ENCODE data around the gene BST1. TPM values are rescaled to one million over a fixed set of nuclear protein-coding genes. Genes with fewer than 3 reads are reported as not detected.
"Not testable (repeated sequence)": the region's sequence is repeated elsewhere in the genome, so short reads cannot be mapped to it uniquely, and the experiment has no call there.

The BST1 gene
- total and polyA plus RNA-seq, 4 donors = 4.1 to 53.5 (median 11.0) TPM

DNA sequence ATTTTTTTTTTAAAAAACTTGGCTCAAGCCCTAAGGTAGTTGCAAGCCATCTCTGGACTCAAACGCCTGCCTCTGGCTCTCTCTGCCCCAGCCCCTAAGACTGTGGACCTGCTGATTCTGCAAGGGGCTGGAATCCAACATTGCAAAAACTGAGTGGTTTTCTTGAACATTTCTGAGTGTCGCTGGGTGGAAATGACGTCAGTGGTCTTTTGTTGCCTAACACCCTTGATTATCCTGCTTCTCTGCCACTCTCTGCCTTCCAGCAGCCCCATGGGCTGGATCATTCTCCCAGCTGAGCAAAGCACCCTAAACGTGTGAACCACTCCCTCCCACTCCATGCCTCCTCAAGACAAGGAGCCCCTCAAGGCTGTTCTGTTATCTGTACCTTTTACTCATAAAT, 16.6 kb downstream of the BST1 start:
- no peaks in the 10 kb centered on the region for H3K27me3 ChIP-seq (ENCODE audit: control insufficient read depth in 3 of 3, insufficient read depth in 3 of 3, low read length in 2 of 3)
- 13 to 56% methylated on average over 4 of the region's 4 CpGs for WGBS, 2 donors
- no peak overlapping the region for H3K9ac ChIP-seq (ENCODE audit: insufficient read depth in 1 of 2, low read length in 2 of 2)
- peaks cover 0 to 6% (median 3%) of the 10 kb centered on the region in 5 donors for H3K4me1 ChIP-seq (ENCODE audit: control insufficient read depth in 5 of 5, insufficient read depth in 5 of 5, low read length in 5 of 5)
- H3K27ac ChIP-seq (ENCODE audit: low read depth in 1 of 2, low read length in 1 of 2) = no peak overlapping the region
- DNase-seq (peak in 1 of 3 donors; percentile 43), ATAC-seq (ENCODE audit: insufficient read depth, low FRiP score) (no peak)
- peaks cover 0 to 2% (median 0%) of the 10 kb centered on the region in 4 donors for H3K9me3 ChIP-seq (ENCODE audit: control insufficient read depth in 4 of 4, insufficient read depth in 3 of 4, low read length in 3 of 4)
- TF ChIP-seq, protein P1, sequence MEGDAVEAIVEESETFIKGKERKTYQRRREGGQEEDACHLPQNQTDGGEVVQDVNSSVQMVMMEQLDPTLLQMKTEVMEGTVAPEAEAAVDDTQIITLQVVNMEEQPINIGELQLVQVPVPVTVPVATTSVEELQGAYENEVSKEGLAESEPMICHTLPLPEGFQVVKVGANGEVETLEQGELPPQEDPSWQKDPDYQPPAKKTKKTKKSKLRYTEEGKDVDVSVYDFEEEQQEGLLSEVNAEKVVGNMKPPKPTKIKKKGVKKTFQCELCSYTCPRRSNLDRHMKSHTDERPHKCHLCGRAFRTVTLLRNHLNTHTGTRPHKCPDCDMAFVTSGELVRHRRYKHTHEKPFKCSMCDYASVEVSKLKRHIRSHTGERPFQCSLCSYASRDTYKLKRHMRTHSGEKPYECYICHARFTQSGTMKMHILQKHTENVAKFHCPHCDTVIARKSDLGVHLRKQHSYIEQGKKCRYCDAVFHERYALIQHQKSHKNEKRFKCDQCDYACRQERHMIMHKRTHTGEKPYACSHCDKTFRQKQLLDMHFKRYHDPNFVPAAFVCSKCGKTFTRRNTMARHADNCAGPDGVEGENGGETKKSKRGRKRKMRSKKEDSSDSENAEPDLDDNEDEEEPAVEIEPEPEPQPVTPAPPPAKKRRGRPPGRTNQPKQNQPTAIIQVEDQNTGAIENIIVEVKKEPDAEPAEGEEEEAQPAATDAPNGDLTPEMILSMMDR (IDR thresholded peaks at IDR 0.05; ENCODE audit: control extremely low read depth, extremely low read depth) = no peak
- H3K36me3 ChIP-seq (ENCODE audit: control insufficient read depth in 4 of 4, insufficient read depth in 4 of 4, low read length in 4 of 4) = no peaks in the 10 kb centered on the region
- H3K4me3 ChIP-seq = no peak overlapping the region

DNA sequence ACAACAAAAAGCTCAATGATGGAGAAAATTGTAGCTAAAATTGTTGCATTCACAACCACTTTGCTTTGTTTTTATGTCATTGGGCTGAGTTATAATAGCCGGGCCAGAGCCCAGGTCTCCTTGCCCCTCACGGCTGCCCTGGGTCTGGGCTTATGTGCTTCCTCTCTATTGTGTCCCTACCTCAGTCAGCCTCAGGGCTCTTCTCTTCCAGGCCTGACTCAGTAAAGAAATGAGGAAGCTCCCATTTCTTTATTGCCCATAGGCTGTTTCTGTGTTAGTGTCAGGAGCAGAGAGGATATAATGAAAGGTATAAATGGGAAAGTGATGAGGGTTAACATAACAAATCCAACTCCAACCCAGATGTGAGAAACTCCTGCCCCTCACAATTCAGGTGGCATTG, 18.0 kb downstream of the BST1 start:
- Histone ChIP-seq H3K36me3 (ENCODE audit: control insufficient read depth in 4 of 4, insufficient read depth in 4 of 4, low read length in 4 of 4) (no peaks in the 10 kb centered on the region), H3K4me3 (no peak overlapping the region), H3K9ac (ENCODE audit: insufficient read depth in 1 of 2, low read length in 2 of 2) (no peak overlapping the region), H3K9me3 (ENCODE audit: control insufficient read depth in 4 of 4, insufficient read depth in 3 of 4, low read length in 3 of 4) (peaks cover 0 to 2% (median 0%) of the 10 kb centered on the region in 4 donors), H3K27me3 (ENCODE audit: control insufficient read depth in 3 of 3, insufficient read depth in 3 of 3, low read length in 2 of 3) (no peaks in the 10 kb centered on the region), H3K4me1 (ENCODE audit: control insufficient read depth in 5 of 5, insufficient read depth in 5 of 5, low read length in 5 of 5) (peaks cover 0 to 3% (median 3%) of the 10 kb centered on the region in 5 donors), H3K27ac (ENCODE audit: low read depth in 1 of 2, low read length in 1 of 2) (no peak overlapping the region)
- DNase-seq = no peak
- whole genome bisulfite sequencing, 2 donors = 51 to 85% methylated on average over 2 of the region's 2 CpGs
- TF ChIP-seq, protein P1 (IDR thresholded peaks at IDR 0.05; ENCODE audit: control extremely low read depth, extremely low read depth) = no peak
- no peak for ATAC-seq (ENCODE audit: insufficient read depth, low FRiP score)

DNA sequence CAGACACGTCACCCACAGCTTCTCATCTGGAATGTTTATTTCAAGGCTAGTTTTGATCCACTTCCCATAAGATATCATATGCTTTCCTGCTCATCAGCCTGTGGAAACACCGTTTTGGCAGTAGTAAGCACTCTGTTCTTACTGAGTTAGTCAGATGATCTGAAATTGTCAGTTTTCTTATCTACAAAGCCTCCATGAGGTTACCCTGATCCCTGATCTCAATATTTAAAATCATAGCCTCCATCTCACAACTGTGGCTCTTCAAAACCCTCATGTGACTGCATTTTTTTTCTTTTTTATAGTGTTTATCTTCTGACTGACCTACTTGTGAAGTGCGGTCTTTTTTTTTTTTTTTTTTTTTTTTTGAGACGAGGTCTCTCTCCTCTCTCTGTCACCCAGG, 22.7 kb downstream of the BST1 start:
- peaks cover 0 to 2% (median 0%) of the 10 kb centered on the region in 4 donors for H3K9me3 ChIP-seq (ENCODE audit: control insufficient read depth in 4 of 4, insufficient read depth in 3 of 4, low read length in 3 of 4)
- no peaks in the 10 kb centered on the region for H3K36me3 ChIP-seq (ENCODE audit: control insufficient read depth in 4 of 4, insufficient read depth in 4 of 4, low read length in 4 of 4)
- ATAC-seq (ENCODE audit: insufficient read depth, low FRiP score) = no peak
- no peak overlapping the region for H3K27ac ChIP-seq (ENCODE audit: low read depth in 1 of 2, low read length in 1 of 2)
- H3K27me3 ChIP-seq (ENCODE audit: control insufficient read depth in 3 of 3, insufficient read depth in 3 of 3, low read length in 2 of 3) = no peaks in the 10 kb centered on the region
- 46 to 66% methylated on average over 3 to 4 of the region's 4 CpGs for WGBS, 2 donors
- H3K9ac ChIP-seq (ENCODE audit: insufficient read depth in 1 of 2, low read length in 2 of 2) = no peak overlapping the region
- no peaks in the 10 kb centered on the region for H3K4me1 ChIP-seq (ENCODE audit: control insufficient read depth in 5 of 5, insufficient read depth in 5 of 5, low read length in 5 of 5)
- TF ChIP-seq, protein P1 (IDR thresholded peaks at IDR 0.05; ENCODE audit: control extremely low read depth, extremely low read depth) = no peak
- no peak for DNase-seq
- H3K4me3 ChIP-seq = no peak overlapping the region

DNA sequence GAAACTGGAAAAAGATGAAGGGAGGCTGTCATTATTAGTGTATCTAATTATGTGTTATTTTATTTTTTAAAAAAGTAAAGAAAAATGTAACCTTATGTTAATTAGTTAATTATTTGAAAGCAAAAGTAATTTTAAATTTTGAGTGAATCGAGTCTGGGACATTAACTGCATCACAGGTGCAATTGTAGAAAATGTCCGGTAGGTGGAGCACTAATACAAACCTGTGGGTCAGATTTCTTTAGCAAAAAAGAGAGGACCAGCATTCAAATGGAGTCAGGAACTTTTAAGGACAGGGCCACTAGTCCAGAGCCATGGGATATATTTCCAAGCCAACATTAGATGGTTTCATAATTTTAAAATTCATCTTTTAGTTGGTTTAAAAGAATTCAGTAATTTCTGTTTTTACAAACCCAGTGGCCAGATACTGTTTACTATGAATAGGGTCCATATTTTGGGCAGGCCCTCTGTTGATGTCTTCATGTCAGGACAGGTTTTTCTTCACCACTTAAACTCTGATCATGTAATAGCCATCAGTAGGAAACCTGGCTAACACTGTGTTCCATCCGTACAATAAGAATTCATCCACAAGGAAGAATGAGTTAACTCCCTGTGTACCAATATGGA, 27.2 kb downstream of the BST1 start:
- H3K27ac ChIP-seq (ENCODE audit: low read depth in 1 of 2, low read length in 1 of 2) = no peak overlapping the region
- no peaks in the 10 kb centered on the region for H3K4me1 ChIP-seq (ENCODE audit: control insufficient read depth in 5 of 5, insufficient read depth in 5 of 5, low read length in 5 of 5)
- H3K9me3 ChIP-seq (ENCODE audit: control insufficient read depth in 4 of 4, insufficient read depth in 3 of 4, low read length in 3 of 4) = peaks cover 0 to 2% (median 0%) of the 10 kb centered on the region in 4 donors
- H3K36me3 ChIP-seq (ENCODE audit: control insufficient read depth in 4 of 4, insufficient read depth in 4 of 4, low read length in 4 of 4) = no peaks in the 10 kb centered on the region
- WGBS, 2 donors = 16 to 27% methylated on average over 3 of the region's 3 CpGs
- TF ChIP-seq, protein P1 (IDR thresholded peaks at IDR 0.05; ENCODE audit: control extremely low read depth, extremely low read depth) = peak; percentile 85
- DNase-seq (peak in 2 of 3 donors; percentile 61 to 67), ATAC-seq (ENCODE audit: insufficient read depth, low FRiP score) (peak; percentile 80)
- H3K4me3 ChIP-seq = no peak overlapping the region
- H3K27me3 ChIP-seq (ENCODE audit: control insufficient read depth in 3 of 3, insufficient read depth in 3 of 3, low read length in 2 of 3) = no peaks in the 10 kb centered on the region
- H3K9ac ChIP-seq (ENCODE audit: insufficient read depth in 1 of 2, low read length in 2 of 2) = no peak overlapping the region

DNA sequence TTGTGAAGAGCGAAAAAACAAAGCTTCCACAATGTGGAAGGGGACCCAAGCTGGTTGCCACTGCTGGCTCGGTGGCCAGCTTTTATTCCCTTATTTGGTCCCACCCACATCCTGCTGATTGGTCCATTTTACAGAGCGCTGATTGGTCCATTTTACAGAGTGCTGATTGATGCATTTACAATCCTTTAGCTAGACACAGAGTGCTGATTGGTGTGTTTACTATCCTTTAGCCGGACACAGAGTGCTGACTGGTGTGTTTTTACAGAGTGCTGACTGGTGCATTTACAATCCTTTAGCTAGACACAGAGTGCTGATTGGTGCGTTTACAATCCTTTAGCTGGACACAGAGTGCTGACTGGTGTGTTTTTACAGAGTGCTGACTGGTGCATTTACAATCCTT, 30.2 kb downstream of the BST1 start:
- not testable (repeated sequence) for ATAC-seq (ENCODE audit: insufficient read depth, low FRiP score)
- 74 to 76% methylated on average over 5 of the region's 5 CpGs for WGBS, 2 donors

More for the DNA sequence above, 30.2 kb downstream of the BST1 start:
- not testable (repeated sequence) for H3K27me3 ChIP-seq (ENCODE audit: control insufficient read depth in 3 of 3, insufficient read depth in 3 of 3, low read length in 2 of 3); H3K4me3 ChIP-seq; H3K27ac ChIP-seq (ENCODE audit: low read depth in 1 of 2, low read length in 1 of 2); H3K4me1 ChIP-seq (ENCODE audit: control insufficient read depth in 5 of 5, insufficient read depth in 5 of 5, low read length in 5 of 5); DNase-seq; H3K36me3 ChIP-seq (ENCODE audit: control insufficient read depth in 4 of 4, insufficient read depth in 4 of 4, low read length in 4 of 4); H3K9me3 ChIP-seq (ENCODE audit: control insufficient read depth in 4 of 4, insufficient read depth in 3 of 4, low read length in 3 of 4); H3K9ac ChIP-seq (ENCODE audit: insufficient read depth in 1 of 2, low read length in 2 of 2)
